CD4-positive, alpha-beta T cell (primary cell): Measurements from ENCODE around the gene AK9. TPM values are rescaled to one million over a fixed set of nuclear protein-coding genes. Genes with fewer than 3 reads are reported as not detected.

Experiments
- ATAC-seq: fragments of 200-7000 bp; cut with Tn5 transposase; one replicate; pipeline ENCODE4 v1.10.0; 2022; ENCODE audit warnings: mild to moderate bottlenecking; ENCODE audit not compliant: poor library complexity
- CTCF ChIA-PET: fragments of 350-600 bp; sonication (Branson Sonifier 250); formaldehyde crosslinking; loops from one replicate; lab custom pipeline; 2021; ENCODE audit warnings: antibody characterized with exemption, inconsistent platforms; lab: Charles Lee
- POLR2A ChIA-PET: fragments of 350-600 bp; sonication (Branson Sonifier 250); formaldehyde crosslinking; loops from one replicate; lab custom pipeline; 2021; ENCODE audit warnings: antibody characterized with exemption, inconsistent platforms; lab: Charles Lee
- DNase-seq, 14 experiments: peaks; one replicate each; pipeline ENCODE4 v3.0.0-alpha.2; 2013 to 2020; ENCODE audit warnings: mixed read lengths in 2 of 14
- H3K27ac ChIP-seq, 2 donors: one replicate each; pipeline versions ENCODE4 v1.5.1 to v1.7.0; 2013; ENCODE audit warnings: low read length in 2 of 2, low read depth in 1 of 2, mild to moderate bottlenecking in 1 of 2
- H3K27me3 ChIP-seq, 2 experiments: 1 replicate in 1 of 2; 2 replicates in 1 of 2; pipeline versions ENCODE4 v1.6.1 to v1.7.0; 2013; ENCODE audit warnings: low read length in 2 of 2, control low read depth in 1 of 2, mild to moderate bottlenecking in 1 of 2, moderate library complexity in 1 of 2; ENCODE audit not compliant: insufficient read depth in 2 of 2, control insufficient read depth in 1 of 2
- H3K36me3 ChIP-seq: one replicate; pipeline ENCODE4 v1.6.1; 2013; ENCODE audit warnings: low read length, control low read depth; ENCODE audit not compliant: insufficient read depth
- H3K4me1 ChIP-seq: one replicate; pipeline ENCODE4 v1.6.1; 2013; ENCODE audit warnings: low read length, control low read depth; ENCODE audit not compliant: insufficient read depth
- H3K4me3 ChIP-seq: one replicate; pipeline ENCODE4 v1.5.1; 2013; ENCODE audit warnings: mild to moderate bottlenecking, low read length, moderate library complexity
- H3K9me3 ChIP-seq, 2 experiments: 1 replicate in 1 of 2; 2 replicates in 1 of 2; pipeline versions ENCODE4 v1.6.1 to v1.7.0; 2013; ENCODE audit warnings: low read length in 2 of 2, mild to moderate bottlenecking in 2 of 2, control low read depth in 1 of 2, moderate library complexity in 1 of 2; ENCODE audit not compliant: control insufficient read depth in 1 of 2, insufficient read depth in 1 of 2
- H3K27ac Mint-ChIP-seq: one replicate; pipeline ENCODE4 v1.8.0; 2020; ENCODE audit warnings: mixed read lengths
- H3K27me3 Mint-ChIP-seq: one replicate; pipeline ENCODE4 v1.8.0; 2021; ENCODE audit warnings: mixed read lengths
- H3K36me3 Mint-ChIP-seq: one replicate; pipeline ENCODE4 v1.8.0; 2021; ENCODE audit warnings: low read depth, mixed read lengths
- H3K4me1 Mint-ChIP-seq: one replicate; pipeline ENCODE4 v1.8.0; 2021; ENCODE audit warnings: low read depth, mixed read lengths
- H3K4me3 Mint-ChIP-seq: one replicate; pipeline ENCODE4 v1.8.0; 2020; ENCODE audit warnings: mild to moderate bottlenecking, mixed read lengths
- H3K9me3 Mint-ChIP-seq: one replicate; pipeline ENCODE4 v1.8.0; 2020; ENCODE audit warnings: mixed read lengths
- CTCF ChIP-seq: fragments of 200-600 bp; IDR thresholded peaks from one replicate; pipeline ENCODE4 v1.8.0; 2022; ENCODE audit warnings: antibody characterized with exemption, mild to moderate bottlenecking
- intact Hi-C, 2 experiments: fragments of 100-400 bp; cut with DNase I in 1 of 2; cut with micrococcal nuclease in 1 of 2; formaldehyde crosslinking; loops; one replicate each; pipeline versions ENCODE4 v1.15.1 to v1.9.0; 2023 to 2025; cut with DNase I, micrococcal nuclease
- total RNA-seq, 174 experiments: library from RNA in 2 of 174; stranded (reverse) in 2 of 174; gene quantifications; one replicate each; pipeline ENCODE4 v1.2.3 and lab custom pipeline; 2021 to 2026

The AK9 gene
- total RNA-seq, 2 experiments from 2014 or later: 5.3 to 6.6 TPM

GRCh38 chr6:109718991-109719390 lies 28.0 kb upstream of the AK9 start:
- intact Hi-C loops: no loop called here
- H3K27ac Mint-ChIP-seq: no peak overlapping the region
- H3K4me1 ChIP-seq: no peaks in the 10 kb centered on the region
- DNase-seq (no peak), ATAC-seq (no peak)
- no peaks in the 10 kb centered on the region for H3K27me3 ChIP-seq
- no peaks in the 10 kb centered on the region for H3K9me3 ChIP-seq
- no peaks in the 10 kb centered on the region for H3K9me3 Mint-ChIP-seq
- peaks cover 72% of the 10 kb centered on the region for H3K36me3 Mint-ChIP-seq
- no peak overlapping the region for H3K4me3 ChIP-seq
- H3K27me3 Mint-ChIP-seq: no peaks in the 10 kb centered on the region
- CTCF ChIA-PET: interaction anchor here (0.6 kb wide), 1 partner anchor 14 kb away, joined by 3 read pairs; no protein-coding TSS in a partner anchor
- POLR2A ChIA-PET: no interaction called here
- no peak overlapping the region for H3K27ac ChIP-seq
- peaks cover 27% of the 10 kb centered on the region for H3K36me3 ChIP-seq
- no peaks in the 10 kb centered on the region for H3K4me1 Mint-ChIP-seq
- no peak for TF ChIP-seq CTCF
- no peak overlapping the region for H3K4me3 Mint-ChIP-seq

GRCh38 chr6:109717971-109718370 lies 27.0 kb upstream of the AK9 start:
- no peak overlapping the region for H3K27ac Mint-ChIP-seq
- no peak for DNase-seq
- H3K27ac ChIP-seq: no peak overlapping the region
- POLR2A ChIA-PET: no interaction called here
- peaks cover 20% of the 10 kb centered on the region for H3K36me3 ChIP-seq
- intact Hi-C loops: no loop called here
- H3K9me3 ChIP-seq: no peaks in the 10 kb centered on the region
- no peak overlapping the region for H3K4me3 Mint-ChIP-seq
- no peaks in the 10 kb centered on the region for H3K4me1 Mint-ChIP-seq
- H3K4me3 ChIP-seq: no peak overlapping the region
- H3K9me3 Mint-ChIP-seq: no peaks in the 10 kb centered on the region
- no peaks in the 10 kb centered on the region for H3K27me3 Mint-ChIP-seq
- no peak for ATAC-seq
- CTCF ChIA-PET: no interaction called here
- H3K36me3 Mint-ChIP-seq: peaks cover 61% of the 10 kb centered on the region
- no peaks in the 10 kb centered on the region for H3K27me3 ChIP-seq
- TF ChIP-seq CTCF: no peak
- no peaks in the 10 kb centered on the region for H3K4me1 ChIP-seq

- ATAC-seq (no peak), DNase-seq (no peak)
- H3K9me3 Mint-ChIP-seq: no peaks in the 10 kb centered on the region
- ChIA-PET POLR2A (no interaction called here), CTCF (interaction anchor here (1.5 kb wide), 1 partner anchor 9 kb away, joined by 3 read pairs; no protein-coding TSS in a partner anchor)
- no peaks in the 10 kb centered on the region for H3K9me3 ChIP-seq
- intact Hi-C loops: no loop called here
- H3K4me3 Mint-ChIP-seq: no peak overlapping the region
- H3K4me1 Mint-ChIP-seq: peaks cover 9% of the 10 kb centered on the region
- no peak overlapping the region for H3K4me3 ChIP-seq
- H3K36me3 Mint-ChIP-seq: peaks cover 51% of the 10 kb centered on the region
- H3K36me3 ChIP-seq: peaks cover 16% of the 10 kb centered on the region
- no peak overlapping the region for H3K27ac ChIP-seq
- no peaks in the 10 kb centered on the region for H3K27me3 ChIP-seq
- no peak for TF ChIP-seq CTCF
- no peaks in the 10 kb centered on the region for H3K27me3 Mint-ChIP-seq
- H3K4me1 ChIP-seq: no peaks in the 10 kb centered on the region
- no peak overlapping the region for H3K27ac Mint-ChIP-seq
These were observed 24.6 kb upstream of the AK9 start for GRCh38 chr6:109715616-109716015.
